ENCODE data around the gene CRYL1. TPM values are rescaled to one million over a fixed set of nuclear protein-coding genes. Genes with fewer than 3 reads are reported as not detected.

CRYL1 gene
- total and polyA plus RNA-seq, 2 of the 8 experiments (the other 6 are each of a cell fraction or from before 2014, with no cell fraction given), result 1.9 to 6.4 TPM

GRCh38 chr13:20547479-20547908 lies 21.8 kb upstream of the CRYL1 start:
- H2BK12ac ChIP-seq (ENCODE audit: low read depth, low read length), result no peak overlapping the region
- no peaks in the 10 kb centered on the region for H3K23me2 ChIP-seq (ENCODE audit: low read depth, low read length)
- H3K14ac ChIP-seq (ENCODE audit: insufficient read length), result no peak overlapping the region
- H2BK5ac ChIP-seq (ENCODE audit: low read depth, low read length), result no peak overlapping the region
- ChIA-PET CTCF (ENCODE audit: partially characterized antibody) (no interaction called here), POLR2A (ENCODE audit: partially characterized antibody) (interaction anchor here (0.5 kb wide), 1 partner anchor 21 kb away, joined by 3 read pairs; no protein-coding TSS in a partner anchor)
- H4K20me1 ChIP-seq (replicated peaks in 1 of 2; ENCODE audit: control insufficient read depth in 1 of 2, insufficient read depth in 2 of 2, low read length in 2 of 2), result no peaks in the 10 kb centered on the region
- 94% methylated on average over 4 of the region's 4 CpGs; no CpG with 5 or more reads in 1 of the 2 experiments for WGBS, 2 experiments (ENCODE audit: extremely low coverage in 1 of 2, insufficient coverage in 1 of 2, insufficient read length in 1 of 2, insufficient replicate concordance in 2 of 2, low coverage in 1 of 2, low lambda C conversion rate in 2 of 2, missing lambda C conversion rate in 1 of 2)
- no peaks in the 10 kb centered on the region for H3K79me2 ChIP-seq (ENCODE audit: control insufficient read depth in 1 of 2, insufficient read depth in 2 of 2, low read length in 2 of 2)
- no peak overlapping the region for H3K4ac ChIP-seq (replicated peaks; ENCODE audit: insufficient read length, low read depth, low read length)
- no peak overlapping the region for H3K56ac ChIP-seq (replicated peaks; ENCODE audit: insufficient read length, low read depth, low read length)
- no peak overlapping the region for H3K23ac ChIP-seq (ENCODE audit: insufficient read length)
- no peak overlapping the region for H2BK20ac ChIP-seq (ENCODE audit: low read length)
- no peaks in the 10 kb centered on the region for H3K36me3 ChIP-seq (ENCODE audit: control insufficient read depth in 2 of 4, insufficient read depth in 4 of 4, low read length in 3 of 4)
- H2BK120ac ChIP-seq (replicated peaks; ENCODE audit: low read depth, low read length), result no peak overlapping the region
- H3K27me3 ChIP-seq (replicated peaks in 1 of 4; ENCODE audit: control insufficient read depth in 3 of 4, extremely low read depth in 1 of 4, insufficient read depth in 3 of 4, low read length in 3 of 4), result no peaks in the 10 kb centered on the region
- FAIRE-seq (no peak), DNase-seq (ENCODE audit: low read depth in 1 of 2, low spot score in 2 of 2) (no peak)
- no peaks in the 10 kb centered on the region for H3K79me1 ChIP-seq (ENCODE audit: low read depth, low read length)
- H2BK15ac ChIP-seq (ENCODE audit: low read length), result no peak overlapping the region
- H2AFZ ChIP-seq (ENCODE audit: low read length), result no peak overlapping the region
- no peak overlapping the region for H3K18ac ChIP-seq (ENCODE audit: extremely low read depth, low read length)
- no peak overlapping the region for H3K9ac ChIP-seq (replicated peaks in 1 of 4; ENCODE audit: extremely low read depth in 1 of 4, low read depth in 3 of 4, low read length in 3 of 4)
- no peak overlapping the region for H4K5ac ChIP-seq (ENCODE audit: insufficient read length, low read depth, low read length)
- peaks cover 0 to 3% (median 1%) of the 10 kb centered on the region in 4 experiments; a peak in 2 of 7 replicates for H3K4me1 ChIP-seq (replicated peaks in 1 of 4; ENCODE audit: control insufficient read depth in 3 of 4, insufficient read depth in 4 of 4, low read length in 3 of 4)
- H2AK5ac ChIP-seq (ENCODE audit: low read depth, low read length), result no peak overlapping the region
- H3K4me2 ChIP-seq (ENCODE audit: insufficient read depth in 1 of 2, low read depth in 2 of 2, low read length in 2 of 2), result no peak overlapping the region
- no peaks in the 10 kb centered on the region for H3K9me3 ChIP-seq (ENCODE audit: insufficient read depth in 2 of 2, low read depth in 1 of 2, low read length in 1 of 2)
- H3K4me3 ChIP-seq (ENCODE audit: extremely low read depth in 1 of 4, insufficient read depth in 2 of 4, low read depth in 3 of 4, low read length in 4 of 4), result no peak overlapping the region
- no peak overlapping the region for H4K8ac ChIP-seq (ENCODE audit: extremely low read depth, insufficient read depth, low read length)
- H3K27ac ChIP-seq (ENCODE audit: low read depth, low read length), result no peak overlapping the region
- no peak overlapping the region for H4K91ac ChIP-seq (replicated peaks; ENCODE audit: insufficient read length, low read length)
- TF ChIP-seq SP4 (IDR thresholded peaks at IDR 0.05; ENCODE audit: low read length) (no peak), SRF (IDR thresholded peaks at IDR 0.05; ENCODE audit: low read depth, low read length) (no peak), EP300 (IDR thresholded peaks at IDR 0.05; ENCODE audit: borderline replicate concordance in 1 of 2, low read depth in 2 of 2, low read length in 2 of 2) (no peak), JUND (IDR thresholded peaks at IDR 0.05; ENCODE audit: low read length) (no peak), FOSL1 (IDR thresholded peaks at IDR 0.05; ENCODE audit: insufficient read depth, low read depth, low read length) (no peak), KDM4A (IDR thresholded peaks at IDR 0.05; ENCODE audit: low read depth, low read length, severe bottlenecking) (no peak), SIRT6 (IDR thresholded peaks at IDR 0.05; ENCODE audit: low read length) (no peak), BRCA1 (IDR thresholded peaks at IDR 0.05; ENCODE audit: low read depth, low read length) (no peak), MAFK (IDR thresholded peaks at IDR 0.05; ENCODE audit: low read depth, low read length) (no peak), PHF8 (conservative IDR thresholded peaks at IDR 0.05; ENCODE audit: low read depth, low read length) (no peak), POLR2A (IDR thresholded peaks at IDR 0.05; ENCODE audit: control extremely low read depth in 1 of 2, low read depth in 2 of 2, low read length in 2 of 2) (no peak), USF2 (IDR thresholded peaks at IDR 0.05; ENCODE audit: low read length) (no peak)
